Astrocyte (in vitro differentiated cells and primary cell): ENCODE data around the gene EGFR.

Experiments used
- EZH2 ChIP-seq: IDR thresholded peaks from 2 replicates; pipeline ENCODE4 v1.6.1; 2012; ENCODE audit warnings: mild to moderate bottlenecking, low read length, inconsistent platforms; ENCODE audit not compliant: insufficient read depth
- TF ChIP-seq, protein P1 (sequence below): IDR thresholded peaks from 2 replicates; pipeline ENCODE4 v1.5.1; 2011; ENCODE audit warnings: low read depth, mild to moderate bottlenecking, inconsistent platforms, low read length, moderate library complexity; ENCODE audit not compliant: insufficient read depth

DNA sequence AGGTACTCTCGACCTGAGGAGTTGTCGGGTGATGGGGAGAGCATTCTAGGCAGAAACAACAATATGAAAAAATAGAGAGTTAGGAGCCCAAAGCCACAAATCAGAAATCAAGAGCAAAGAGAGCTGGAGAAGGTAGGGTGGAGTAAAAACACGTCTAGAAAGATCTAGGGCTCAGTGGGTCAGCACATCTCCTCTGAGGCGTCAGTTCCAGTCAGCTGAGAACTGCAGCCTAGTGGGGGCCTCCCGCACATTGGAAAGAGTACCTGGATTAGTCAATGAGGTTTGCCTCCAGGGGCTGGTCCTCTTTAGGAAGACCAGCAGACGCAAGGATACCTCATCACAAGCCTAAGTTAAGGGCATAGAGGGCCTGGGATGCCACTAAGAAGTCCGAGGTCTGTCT is 233.1 kb downstream of the EGFR start:
- TF ChIP-seq, protein P1, sequence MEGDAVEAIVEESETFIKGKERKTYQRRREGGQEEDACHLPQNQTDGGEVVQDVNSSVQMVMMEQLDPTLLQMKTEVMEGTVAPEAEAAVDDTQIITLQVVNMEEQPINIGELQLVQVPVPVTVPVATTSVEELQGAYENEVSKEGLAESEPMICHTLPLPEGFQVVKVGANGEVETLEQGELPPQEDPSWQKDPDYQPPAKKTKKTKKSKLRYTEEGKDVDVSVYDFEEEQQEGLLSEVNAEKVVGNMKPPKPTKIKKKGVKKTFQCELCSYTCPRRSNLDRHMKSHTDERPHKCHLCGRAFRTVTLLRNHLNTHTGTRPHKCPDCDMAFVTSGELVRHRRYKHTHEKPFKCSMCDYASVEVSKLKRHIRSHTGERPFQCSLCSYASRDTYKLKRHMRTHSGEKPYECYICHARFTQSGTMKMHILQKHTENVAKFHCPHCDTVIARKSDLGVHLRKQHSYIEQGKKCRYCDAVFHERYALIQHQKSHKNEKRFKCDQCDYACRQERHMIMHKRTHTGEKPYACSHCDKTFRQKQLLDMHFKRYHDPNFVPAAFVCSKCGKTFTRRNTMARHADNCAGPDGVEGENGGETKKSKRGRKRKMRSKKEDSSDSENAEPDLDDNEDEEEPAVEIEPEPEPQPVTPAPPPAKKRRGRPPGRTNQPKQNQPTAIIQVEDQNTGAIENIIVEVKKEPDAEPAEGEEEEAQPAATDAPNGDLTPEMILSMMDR: no peak
- no peak for TF ChIP-seq EZH2
